HepG2 (cell line): ENCODE measurements around the gene HSPE1. TPM values are rescaled to one million over a fixed set of nuclear protein-coding genes. Genes with fewer than 3 reads are reported as not detected.
A peak's percentile ranks its signal among the peaks of the same experiment; 100 is the strongest.

Experiments used
- CREB1 ChIP-seq, 2 experiments: fragments of 450-650 bp in 1 of 2; IDR thresholded peaks; 2 replicates each; pipeline ENCODE4 v1.6.1; 2016 to 2017; ENCODE audit warnings: control low read depth in 1 of 2, mild to moderate bottlenecking in 1 of 2, missing compliant biosample characterization in 1 of 2, missing genetic modification characterization in 1 of 2
- EED ChIP-seq: sonication (generic); formaldehyde crosslinking; IDR thresholded peaks from 2 replicates; pipeline ENCODE4 v1.5.0; 2020; ENCODE audit warnings: mild to moderate bottlenecking, missing genetic modification reagents
- HDAC6 ChIP-seq: fragments of 200-600 bp; sonication (generic); IDR thresholded peaks from 2 replicates; pipeline ENCODE4 v1.7.0; 2017; ENCODE audit warnings: mild to moderate bottlenecking, antibody characterized with exemption, low read length, low read depth
- MTF1 ChIP-seq: sonication (generic); formaldehyde crosslinking; IDR thresholded peaks from 2 replicates; pipeline ENCODE4 v1.5.0; 2020; ENCODE audit warnings: missing genetic modification reagents
- POGZ ChIP-seq: sonication (generic); formaldehyde crosslinking; IDR thresholded peaks from 2 replicates; pipeline ENCODE4 v1.4.0; 2020; ENCODE audit warnings: mild to moderate bottlenecking, missing genetic modification reagents
- RBAK ChIP-seq: sonication (generic); formaldehyde crosslinking; IDR thresholded peaks from 2 replicates; pipeline ENCODE4 v1.5.1; 2020; ENCODE audit warnings: mild to moderate bottlenecking, missing genetic modification reagents
- SKIL ChIP-seq: sonication (generic); formaldehyde crosslinking; IDR thresholded peaks from 2 replicates; pipeline ENCODE4 v1.8.0; 2022; ENCODE audit warnings: missing genetic modification reagents, mild to moderate bottlenecking, moderate library complexity, borderline replicate concordance
- TOE1 ChIP-seq: sonication (generic); formaldehyde crosslinking; IDR thresholded peaks from 2 replicates; pipeline ENCODE4 v1.4.0; 2020; ENCODE audit warnings: mild to moderate bottlenecking, missing genetic modification reagents
- ZBTB39 ChIP-seq: sonication (generic); formaldehyde crosslinking; IDR thresholded peaks from 2 replicates; pipeline ENCODE4 v1.5.0; 2020; ENCODE audit warnings: missing genetic modification reagents
- ZBTB49 ChIP-seq: sonication (generic); formaldehyde crosslinking; IDR thresholded peaks from 2 replicates; pipeline ENCODE4 v1.4.0; 2020; ENCODE audit warnings: missing genetic modification reagents, borderline replicate concordance
- ZFP36L1 ChIP-seq: sonication (generic); formaldehyde crosslinking; IDR thresholded peaks from 2 replicates; pipeline ENCODE4 v1.8.0; 2022; ENCODE audit warnings: mild to moderate bottlenecking, missing genetic modification reagents, moderate library complexity
- ZFP90 ChIP-seq: sonication (generic); formaldehyde crosslinking; IDR thresholded peaks from 2 replicates; pipeline ENCODE4 v1.8.0; 2022; ENCODE audit warnings: missing genetic modification reagents, mild to moderate bottlenecking, inconsistent platforms, borderline replicate concordance
- ZNF451 ChIP-seq: sonication (generic); formaldehyde crosslinking; IDR thresholded peaks from 2 replicates; pipeline ENCODE4 v1.5.0; 2020; ENCODE audit warnings: mild to moderate bottlenecking, missing genetic modification reagents
- ZNF501 ChIP-seq: sonication (generic); formaldehyde crosslinking; IDR thresholded peaks from 2 replicates; pipeline ENCODE4 v1.5.1; 2020; ENCODE audit warnings: mild to moderate bottlenecking, moderate library complexity, missing genetic modification reagents
- ZNF503 ChIP-seq: sonication (generic); formaldehyde crosslinking; IDR thresholded peaks from 2 replicates; pipeline ENCODE4 v1.4.0; 2020; ENCODE audit warnings: missing genetic modification reagents
- ZNF639 ChIP-seq: conservative IDR thresholded peaks from 2 replicates; pipeline ENCODE4 v1.6.1; 2018; ENCODE audit warnings: missing genetic modification reagents
- ZNF749 ChIP-seq: sonication (generic); formaldehyde crosslinking; IDR thresholded peaks from 2 replicates; pipeline ENCODE4 v1.8.0; 2022; ENCODE audit warnings: mild to moderate bottlenecking, missing genetic modification reagents, moderate library complexity, borderline replicate concordance
- ZNF766 ChIP-seq: sonication (generic); formaldehyde crosslinking; IDR thresholded peaks from 2 replicates; pipeline ENCODE4 v1.5.0; 2020; ENCODE audit warnings: missing genetic modification reagents, borderline replicate concordance
- ZNF839 ChIP-seq: sonication (generic); formaldehyde crosslinking; IDR thresholded peaks from 2 replicates; pipeline ENCODE4 v1.4.0; 2020; ENCODE audit warnings: missing genetic modification reagents, mild to moderate bottlenecking, borderline replicate concordance
- polyA plus RNA-seq, 8 experiments: library from polyadenylated mRNA; depleted of rRNA in 3 of 8; stranded (reverse) in 7 of 8; unstranded in 1 of 8; fragments of >200 nt; fragmentation: Illumina TruSeq in 4 of 8; extraction: Trizol in 4 of 8; gene quantifications; 2 replicates each; pipeline versions ENCODE4 v1.2.1 to v1.2.3, GENCODE V29; 2011 to 2016; ENCODE audit warnings: low read depth in 4 of 8, missing spikeins in 1 of 8, mixed read lengths in 1 of 8; ENCODE audit not compliant: insufficient read depth in 1 of 8
- total RNA-seq, 5 experiments: library from RNA; depleted of rRNA; stranded (reverse); fragments of >200 nt; fragmentation: Illumina TruSeq; extraction: Trizol; gene quantifications; 2 replicates each; pipeline ENCODE4 v1.2.3, GENCODE V29; 2016; ENCODE audit warnings: low read depth in 1 of 5

Gene HSPE1
- total and polyA plus RNA-seq, 2 of the 13 experiments (the other 11 are each of a cell fraction or from before 2014, with no cell fraction given) = 244 to 823 TPM

GRCh38 chr2:197515739-197516392, 15.7 kb downstream of the HSPE1 start, which contains the start of gene MOB4 (continued):
- TF ChIP-seq ZNF766 (CRISPR knock-in tag) (peak; percentile 90), SKIL (CRISPR knock-in tag) (peak; percentile 93), ZBTB49 (CRISPR knock-in tag) (peak; percentile 10; the same call in 1 of the 2 replicates), ZNF503 (CRISPR knock-in tag) (peak; percentile 72), CREB1 (IDR thresholded peaks at IDR 0.05) (peak; percentile 85), CREB1 (CRISPR knock-in tag; IDR thresholded peaks at IDR 0.05) (peak; percentile 87), MTF1 (CRISPR knock-in tag) (no peak; the same call in none of the 2 replicates), ZFP36L1 (peak; percentile 97), TOE1 (CRISPR knock-in tag) (no peak; the same call in 1 of the 2 replicates), ZBTB39 (0 out of 2 replicates have a peak, but pooled peaks have one; percentile 52), RBAK (no peak), HDAC6 (no peak), ZNF749 (CRISPR knock-in tag) (peak; percentile 99), POGZ (CRISPR knock-in tag) (peak; percentile 99), EED (CRISPR knock-in tag) (peak; percentile 99), ZNF501 (peak; percentile 100), ZNF639 (CRISPR knock-in tag) (peak; percentile 97), ZNF451 (CRISPR knock-in tag) (peak; percentile 94), ZFP90 (CRISPR knock-in tag) (peak; percentile 93), ZNF839 (CRISPR knock-in tag) (peak; percentile 99)
